HG02981 (cell line): Measurements from ENCODE around the gene AASDH.
"Not testable (repeated sequence)": the region's sequence is repeated elsewhere in the genome, so short reads cannot be mapped to it uniquely, and the experiment has no call there.

ENCODE experiments used
- ATAC-seq: cut with Tn5 transposase; IDR thresholded peaks from one replicate; pipeline ENCODE4 v1.9.1; 2021; ENCODE audit warnings: mild to moderate bottlenecking, moderate library complexity; ENCODE audit not compliant: unreplicated experiment

Gene AASDH

DNA sequence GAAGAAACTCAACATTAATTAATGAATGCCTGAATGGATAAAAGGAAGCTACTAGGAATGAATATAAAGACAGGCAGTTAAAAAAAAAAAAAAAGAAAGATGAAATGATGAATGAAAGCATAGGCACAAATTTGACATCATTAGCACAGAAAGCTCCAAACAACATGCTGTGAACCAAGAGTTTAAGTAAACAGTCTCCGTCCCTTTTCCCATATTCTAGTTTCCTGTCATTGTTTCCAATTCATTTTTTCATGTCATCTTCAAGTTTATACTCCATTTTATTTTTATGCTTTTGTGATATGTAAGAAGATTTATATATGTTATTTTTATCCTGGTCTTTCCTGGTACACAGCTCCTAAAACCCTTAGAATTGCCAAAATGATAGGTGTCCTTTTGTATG lies 17.7 kb upstream of the AASDH start:
- no peak for ATAC-seq

DNA sequence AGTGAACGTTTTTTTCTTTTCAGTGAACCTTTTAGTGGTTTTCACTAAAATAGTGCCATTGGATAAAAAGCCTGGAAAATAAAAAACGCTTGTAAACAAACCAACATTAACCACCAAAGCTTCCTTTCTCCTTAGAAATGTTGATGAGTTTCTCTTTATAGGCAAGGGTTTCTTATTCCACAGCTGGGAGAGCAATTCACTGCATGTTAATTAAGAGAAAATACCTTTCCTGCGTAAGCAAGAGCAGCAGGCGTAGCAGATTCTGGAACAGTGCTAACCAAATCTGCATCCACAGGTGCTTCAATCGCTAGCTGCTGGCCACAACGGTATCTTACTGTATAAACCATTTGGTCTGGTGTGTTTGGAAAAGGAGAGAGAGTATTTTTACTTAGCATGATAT lies 13.3 kb upstream of the AASDH start:
- ATAC-seq, result no peak

DNA sequence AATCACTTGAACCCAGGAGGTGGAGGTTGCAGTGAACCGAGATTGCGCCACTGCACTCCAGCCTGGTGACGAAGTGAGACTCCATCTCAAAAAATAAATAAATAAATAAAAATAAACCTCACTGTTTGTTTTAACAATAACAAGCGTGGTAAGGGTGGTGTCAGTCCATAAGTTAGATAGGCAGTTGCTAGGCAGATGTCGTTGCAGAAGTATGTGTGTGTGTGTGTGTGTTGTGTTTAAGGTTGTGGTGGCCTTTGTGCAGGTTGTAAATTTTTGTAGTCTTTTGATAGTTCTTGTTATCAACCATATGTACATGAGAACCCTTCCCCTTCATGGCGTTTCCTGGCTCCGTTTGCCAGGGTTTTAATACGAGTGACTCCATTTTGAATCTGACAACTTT lies 4.0 kb upstream of the AASDH start:
- ATAC-seq, result no peak

DNA sequence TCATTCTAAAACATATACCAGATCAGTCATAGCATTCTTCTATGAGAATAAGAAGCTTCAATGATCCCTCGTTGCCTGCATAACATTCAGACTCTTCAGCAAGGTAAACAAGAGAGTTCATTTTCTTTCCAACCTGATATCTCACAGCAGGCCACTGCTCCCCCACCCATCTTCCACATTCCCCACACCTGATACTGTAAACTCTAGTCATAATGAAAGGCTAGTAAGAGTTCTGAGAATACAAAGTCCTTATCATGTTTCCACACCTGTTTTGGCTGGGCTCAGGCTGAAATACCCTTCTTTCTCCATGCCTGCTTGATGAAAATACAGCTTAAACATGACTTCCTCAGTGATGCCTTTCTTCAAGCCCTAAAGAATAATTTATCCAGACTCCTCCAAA lies 2.3 kb upstream of the AASDH start:
- ATAC-seq, result no peak

DNA sequence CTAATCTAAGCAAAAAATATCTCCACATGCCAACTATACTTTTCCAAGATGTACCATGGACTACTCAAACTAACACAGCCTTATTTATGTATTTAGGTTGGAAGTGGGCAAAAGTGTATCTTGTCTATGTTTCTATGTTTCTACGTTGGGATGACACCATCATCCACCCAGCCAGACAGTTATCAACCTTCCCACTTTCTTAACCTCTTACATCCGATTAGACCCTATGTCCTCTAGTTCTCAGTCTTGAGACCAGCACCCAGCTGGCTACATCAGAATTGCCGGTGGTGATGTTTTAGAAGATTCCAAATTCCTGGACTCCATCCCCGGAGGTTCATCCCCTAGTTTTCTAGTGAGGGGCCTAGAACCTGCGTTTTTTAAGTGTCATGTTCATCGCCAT lies 1.0 kb upstream of the AASDH start:
- no peak for ATAC-seq

DNA sequence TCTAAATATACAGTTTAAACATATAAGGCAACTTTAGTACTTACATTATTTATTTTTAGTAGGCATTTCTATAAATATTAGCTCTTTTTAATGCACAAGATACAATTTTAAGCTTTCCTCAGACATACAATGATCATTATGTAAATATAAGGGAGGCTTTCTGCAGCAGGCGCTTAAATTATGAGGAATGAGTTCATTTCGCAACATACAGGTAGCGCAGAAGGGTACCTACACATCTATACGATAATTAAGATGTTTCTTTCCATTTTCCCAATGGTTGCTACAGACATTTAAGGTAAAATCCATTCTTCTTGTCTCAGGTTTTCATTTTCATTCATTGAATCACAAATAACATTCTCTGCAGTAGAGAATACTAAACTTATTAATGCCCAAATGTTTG lies 1.2 kb downstream of the AASDH start:
- ATAC-seq, result no peak

DNA sequence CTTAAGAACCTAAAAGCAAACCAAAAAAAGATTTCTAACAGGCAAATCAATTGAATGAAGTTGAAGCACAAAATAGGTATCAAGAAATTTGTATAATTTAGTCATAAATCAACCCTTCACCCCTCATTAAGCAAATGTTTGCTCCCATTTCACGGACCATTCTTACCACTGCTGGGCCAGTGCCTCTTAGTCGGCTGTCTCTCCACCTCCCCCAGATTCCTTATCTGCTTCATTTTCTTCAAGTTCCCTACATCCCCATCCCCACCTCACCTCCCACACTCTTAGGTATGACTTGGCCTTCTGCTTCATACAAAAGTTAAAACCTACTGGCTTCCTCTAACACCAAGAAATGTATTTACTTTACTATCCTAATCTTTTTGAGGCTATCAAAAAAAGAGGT lies 11.8 kb downstream of the AASDH start:
- ATAC-seq, result no peak

DNA sequence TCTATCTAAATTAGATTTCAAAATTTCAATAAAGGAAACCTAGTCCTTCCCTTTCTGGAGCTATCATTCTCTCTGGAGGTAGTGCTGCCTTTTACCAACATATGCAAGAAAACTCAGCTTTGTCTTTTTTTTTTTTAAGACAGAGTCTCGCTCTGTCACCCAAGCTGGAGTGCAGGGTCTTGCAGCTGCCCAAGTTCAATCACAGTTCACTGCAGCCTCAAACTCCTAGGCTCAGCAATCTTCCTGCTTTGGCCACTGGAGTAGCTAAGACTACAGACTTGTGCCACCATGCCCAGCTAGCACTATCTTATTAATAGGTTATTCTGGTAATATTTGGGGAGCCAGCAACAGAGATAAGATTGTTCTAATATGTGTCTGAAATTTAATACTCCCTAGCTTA lies 12.3 kb downstream of the AASDH start:
- ATAC-seq, result no peak

DNA sequence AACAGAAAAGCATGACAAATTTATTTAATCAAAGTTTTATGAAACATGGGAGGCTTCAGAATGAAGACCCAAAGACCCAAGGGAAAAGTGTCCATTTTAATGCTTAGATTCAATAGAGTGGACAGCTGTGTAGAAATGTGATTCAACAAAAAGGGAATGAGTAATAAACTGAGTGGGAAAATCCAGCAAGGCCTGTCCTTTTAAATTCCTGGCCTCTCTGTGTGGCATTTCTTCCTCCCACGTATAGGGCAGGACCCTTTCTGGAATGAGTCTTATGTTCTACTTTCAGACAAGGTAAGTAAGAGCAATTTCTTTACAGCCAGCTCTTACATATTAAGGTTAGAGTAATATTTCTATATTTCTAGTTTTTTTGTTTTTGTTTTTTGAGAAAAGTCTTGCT lies 14.5 kb downstream of the AASDH start:
- ATAC-seq, result no peak

DNA sequence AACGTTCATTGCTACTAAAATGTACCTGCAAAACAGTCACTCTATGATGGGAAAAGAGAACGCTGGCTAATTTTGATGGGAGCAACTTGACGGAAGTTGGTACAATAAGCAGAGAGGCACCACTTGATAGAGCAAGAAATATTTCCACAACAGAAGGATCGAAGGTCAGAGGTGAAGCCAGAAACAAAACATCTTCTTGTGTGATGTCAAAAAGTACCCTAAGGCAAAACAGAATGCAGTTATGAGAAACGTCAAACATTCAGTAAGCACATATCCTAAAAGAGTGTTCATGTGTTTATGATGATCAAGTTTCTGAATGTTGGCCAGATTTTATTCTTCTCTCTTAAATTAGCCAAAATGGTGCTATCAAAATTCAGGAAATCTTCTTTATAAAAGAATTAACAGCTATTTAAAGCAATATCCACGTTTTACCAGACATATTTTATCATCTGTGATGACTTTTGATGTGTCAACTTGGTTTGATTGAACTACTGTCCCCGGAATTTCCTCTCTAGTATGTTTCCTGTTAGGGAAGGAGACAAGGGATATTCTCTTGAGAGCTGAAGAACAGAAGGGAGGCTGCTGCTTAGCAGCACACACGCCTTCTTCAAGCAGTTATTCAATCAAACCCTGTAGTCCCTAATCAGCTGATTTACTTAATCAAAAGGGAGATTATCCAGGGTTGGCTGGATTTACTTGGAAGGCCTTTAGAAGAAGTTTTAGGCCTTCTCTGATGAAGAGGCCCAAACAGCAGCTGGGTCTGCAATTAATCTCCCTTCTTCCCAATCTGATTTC lies 15.7 kb downstream of the AASDH start:
- no peak for ATAC-seq

DNA sequence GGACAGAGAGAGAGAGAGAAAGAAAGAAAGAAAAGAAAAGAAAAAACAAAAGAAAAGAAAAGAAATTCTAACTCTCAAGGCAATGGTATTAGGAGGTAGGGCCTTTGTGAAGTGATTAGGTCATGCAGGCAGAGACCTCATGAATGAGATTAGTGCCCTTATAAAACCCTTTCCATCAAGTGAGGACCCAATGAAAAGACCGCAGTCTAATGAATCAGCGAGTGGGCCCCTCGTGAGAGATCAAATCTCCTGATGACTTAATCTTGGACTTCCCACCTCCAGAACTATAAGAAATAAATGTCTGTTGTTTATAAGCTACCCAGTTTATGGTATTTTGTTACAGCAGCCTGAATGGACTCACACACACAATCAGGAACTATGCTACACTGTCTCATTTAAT lies 16.9 kb downstream of the AASDH start:
- no peak for ATAC-seq

DNA sequence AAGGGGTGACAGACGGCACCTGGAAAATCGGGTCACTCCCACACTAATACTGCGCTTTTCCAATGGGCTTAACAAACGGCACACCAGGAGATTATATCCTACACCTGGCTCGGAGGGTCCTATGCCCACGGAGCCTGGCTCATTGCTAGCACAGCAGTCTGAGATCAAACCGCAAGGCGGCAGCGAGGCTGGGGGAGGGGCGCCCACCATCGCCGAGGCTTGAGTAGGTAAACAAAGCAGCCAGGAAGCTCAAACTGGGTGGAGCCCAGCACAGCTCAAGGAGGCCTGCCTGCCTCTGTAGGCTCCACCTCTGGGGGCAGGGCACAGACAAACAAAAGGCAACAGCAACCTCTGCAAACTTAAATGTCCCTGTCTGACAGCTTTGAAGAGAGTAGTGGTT lies 24.3 kb downstream of the AASDH start:
- not testable (repeated sequence) for ATAC-seq

DNA sequence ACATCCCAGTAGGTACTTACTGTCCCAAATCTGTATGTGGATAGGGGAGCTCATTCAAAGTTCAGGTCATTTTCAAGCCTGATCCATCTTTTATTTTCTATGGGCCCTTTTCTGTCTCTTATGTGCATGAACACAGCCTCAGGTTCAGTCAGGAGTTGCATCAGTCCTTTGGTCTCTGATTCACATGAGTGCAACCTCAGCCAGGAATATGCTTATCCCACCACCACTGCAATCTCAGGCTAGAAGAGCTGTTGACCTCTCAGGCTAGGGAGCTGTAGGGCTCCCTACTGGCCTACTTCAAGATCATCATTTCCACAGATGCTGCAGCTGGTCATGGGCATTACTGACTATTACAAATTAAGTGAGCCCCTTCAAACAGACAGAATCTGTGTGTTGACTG lies 27.2 kb downstream of the AASDH start:
- ATAC-seq, result no peak

DNA sequence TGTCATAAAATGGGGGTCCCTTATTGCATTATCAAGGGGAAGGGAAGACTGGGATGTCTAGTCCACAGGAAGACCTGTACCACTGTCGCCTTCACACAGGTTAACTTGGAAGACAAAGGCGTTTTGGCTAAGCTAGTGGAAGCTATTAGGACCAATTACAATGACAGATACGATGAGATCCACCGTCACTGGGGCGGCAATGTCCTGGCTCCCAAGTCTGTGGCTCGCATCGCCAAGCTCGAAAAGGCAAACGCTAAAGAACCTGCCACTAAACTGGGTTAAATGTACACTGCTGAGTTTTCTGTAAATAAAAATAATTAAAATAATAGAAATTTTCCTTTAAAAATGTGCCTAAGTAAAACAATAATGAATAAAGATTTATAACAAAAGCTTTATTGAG lies 30.6 kb downstream of the AASDH start:
- ATAC-seq, result no peak

DNA sequence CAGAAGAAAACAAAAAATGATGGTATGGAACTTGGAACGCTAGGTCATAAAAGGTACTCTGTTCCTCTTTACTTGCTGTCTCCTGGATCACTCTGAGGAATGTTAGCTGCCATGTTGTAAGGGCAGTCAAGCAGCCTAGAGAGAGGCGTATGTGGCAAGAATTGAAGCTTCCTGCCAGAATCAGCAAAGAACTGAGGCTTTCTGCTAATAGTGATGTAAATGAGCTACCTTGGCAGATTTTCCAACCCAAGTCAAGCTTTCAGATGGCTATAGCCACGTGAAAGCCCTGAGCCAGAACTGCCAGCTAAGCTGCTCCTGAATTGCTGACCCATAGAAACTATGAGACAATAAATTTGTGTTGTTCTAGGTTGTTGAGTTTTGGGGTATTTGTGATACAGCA lies 38.7 kb downstream of the AASDH start:
- ATAC-seq, result no peak

DNA sequence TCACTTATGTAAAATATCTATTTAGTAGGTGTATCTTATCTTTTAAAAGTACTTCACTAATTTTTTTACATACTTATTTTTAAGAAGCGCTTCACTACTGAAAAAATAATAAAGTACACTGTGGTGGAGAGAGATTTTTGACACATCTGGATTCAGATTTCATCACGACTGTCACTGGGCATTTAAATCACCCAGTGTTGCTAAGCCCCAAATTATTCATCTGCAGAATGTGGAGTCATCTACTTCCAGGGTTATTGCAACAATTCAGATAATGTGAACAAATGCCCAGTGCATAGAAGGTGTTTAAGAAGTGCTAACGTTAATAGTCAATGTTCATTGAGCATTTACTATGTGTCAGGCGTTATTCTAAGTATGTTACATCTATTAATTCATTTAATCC lies 41.8 kb downstream of the AASDH start:
- ATAC-seq, result no peak

DNA sequence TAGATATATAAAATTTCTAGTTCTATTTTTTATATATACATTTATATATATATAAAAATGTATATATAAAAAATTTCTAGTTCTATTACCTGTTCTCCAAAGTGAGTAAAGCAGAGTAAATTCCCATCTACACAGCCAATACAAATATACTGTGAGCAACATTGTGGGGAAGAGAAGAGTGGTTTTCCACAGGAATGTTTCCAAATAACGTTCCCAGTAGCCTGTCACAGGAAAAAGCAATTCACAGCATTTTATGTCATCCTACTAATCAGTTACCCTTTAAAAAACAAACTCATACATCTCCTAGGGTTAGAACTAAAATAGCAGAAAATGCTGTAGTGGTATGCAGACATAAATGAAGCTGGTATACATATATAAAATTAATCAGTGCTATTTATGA lies 44.5 kb downstream of the AASDH start:
- no peak for ATAC-seq

DNA sequence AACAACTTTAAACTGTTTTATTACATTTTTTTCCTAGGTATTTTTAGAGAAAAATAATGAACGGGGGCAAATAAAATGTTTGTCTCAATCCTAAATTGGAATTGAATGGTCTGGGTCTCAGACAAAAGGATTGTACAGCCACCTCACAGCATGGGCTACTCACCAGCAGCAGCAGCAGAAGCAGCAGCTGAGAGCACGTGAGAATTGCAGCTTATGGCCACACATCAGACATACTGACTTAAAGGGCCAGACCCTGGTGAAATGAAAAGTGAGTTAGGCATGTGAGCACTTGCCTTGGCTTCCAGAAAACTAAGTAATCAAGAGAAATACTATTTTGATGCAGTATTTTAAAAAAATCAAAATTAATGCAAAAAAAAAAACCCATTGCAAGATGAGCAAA lies 56.6 kb downstream of the AASDH start:
- ATAC-seq, result no peak

DNA sequence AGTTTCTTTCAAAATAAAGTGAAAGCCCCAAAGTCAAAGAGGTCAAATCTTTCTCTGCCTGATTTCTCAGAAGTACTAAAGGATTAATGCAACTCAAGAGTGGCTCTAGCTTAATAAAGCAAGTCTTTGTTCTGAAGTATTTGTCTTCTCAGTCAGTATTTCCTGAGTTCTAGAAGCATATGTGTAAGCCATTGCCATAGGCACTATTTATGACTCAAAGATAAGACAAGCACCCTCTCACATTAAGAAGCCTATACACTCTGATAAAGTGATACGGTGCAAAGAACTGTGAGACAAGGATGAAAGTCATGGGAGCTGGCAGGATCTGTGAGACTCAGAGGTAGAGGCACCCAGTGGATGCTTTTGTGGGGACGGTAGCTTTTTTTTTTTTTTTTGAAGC lies 60.9 kb downstream of the AASDH start:
- ATAC-seq, result no peak

DNA sequence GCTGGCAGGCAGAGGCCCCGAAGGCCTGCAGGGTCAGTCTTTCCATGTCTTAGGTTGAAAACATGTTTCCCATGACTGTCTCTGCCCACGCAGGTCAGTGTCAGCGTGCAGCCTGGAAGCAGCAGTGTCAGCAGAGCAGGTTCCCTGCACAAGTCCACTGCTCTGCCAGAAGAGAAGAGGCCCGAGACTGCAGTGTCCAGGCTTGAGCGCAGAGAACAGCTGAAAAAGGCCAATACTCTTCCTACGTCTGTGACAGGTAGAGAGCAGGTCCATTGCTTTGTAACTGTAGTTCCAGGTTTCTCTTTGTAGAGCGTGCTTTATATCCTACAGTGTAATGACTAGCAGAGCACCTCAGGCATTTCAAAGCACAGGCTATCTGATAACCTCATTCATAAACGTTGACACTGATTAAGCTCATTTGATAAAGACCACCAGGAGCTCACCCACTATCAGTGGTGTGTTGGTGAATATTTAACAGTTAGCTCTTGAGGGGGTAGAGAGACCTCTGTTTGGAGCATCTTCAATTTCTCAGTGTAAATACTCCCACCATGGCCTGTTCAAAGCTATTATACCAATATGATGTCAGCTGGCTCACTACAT lies 63.2 kb downstream of the AASDH start:
- ATAC-seq, result no peak

DNA sequence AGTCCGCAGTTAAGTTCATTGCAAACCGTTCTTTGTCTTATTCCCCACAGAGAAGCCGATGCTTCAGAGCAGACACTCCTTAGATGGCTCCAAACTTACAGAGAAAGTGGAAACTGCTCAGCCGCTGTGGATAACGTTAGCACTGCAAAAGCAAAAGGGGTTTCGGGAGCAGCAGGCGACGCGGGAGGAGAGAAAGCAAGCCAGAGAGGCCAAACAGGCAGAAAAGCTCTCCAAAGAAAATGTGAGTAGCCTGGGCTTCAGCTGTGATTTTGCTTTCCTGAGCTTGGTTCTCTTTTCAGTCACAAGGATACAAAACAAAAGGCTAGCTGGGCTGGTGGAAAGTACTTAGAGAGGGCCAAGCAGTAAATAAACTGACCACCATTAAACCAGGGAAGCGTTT lies 64.0 kb downstream of the AASDH start:
- no peak for ATAC-seq

DNA sequence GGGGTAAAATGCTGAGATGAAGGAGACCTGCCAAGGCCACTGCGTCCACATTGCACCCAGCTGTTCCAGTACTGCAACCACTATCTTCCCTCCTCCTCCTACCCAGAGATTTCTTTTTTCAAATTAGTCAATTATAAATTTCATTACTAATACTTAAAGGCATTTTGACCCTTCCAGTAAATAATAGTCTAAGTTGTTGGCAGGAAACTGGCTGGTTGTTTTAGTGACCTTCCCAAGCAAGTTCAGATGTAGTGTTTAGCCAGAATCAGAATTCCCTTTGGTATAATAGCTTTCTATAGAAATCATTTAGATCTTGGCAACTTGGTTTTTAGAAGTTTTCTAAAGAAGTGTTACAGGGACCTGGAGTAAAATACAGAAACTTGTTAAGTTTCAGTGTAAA lies 66.0 kb downstream of the AASDH start:
- ATAC-seq, result no peak

DNA sequence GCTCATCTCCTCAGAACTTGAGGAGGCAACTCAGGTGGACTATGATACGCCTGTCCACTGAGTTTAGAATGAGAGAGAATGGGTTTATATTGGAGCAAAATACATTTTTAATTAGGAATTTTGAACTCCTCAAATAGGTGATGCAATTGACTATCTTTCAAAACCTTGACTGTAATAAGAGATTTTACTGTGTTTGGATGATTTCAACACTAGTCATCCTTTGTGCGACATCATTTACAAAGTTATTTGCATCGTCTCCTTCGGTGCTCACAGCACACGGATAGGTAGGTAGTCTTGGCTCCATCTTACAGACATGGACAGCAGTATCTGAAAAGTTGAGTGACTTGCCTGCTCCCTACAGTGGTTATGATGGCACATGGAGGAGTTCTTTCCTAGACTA lies 67.0 kb downstream of the AASDH start:
- ATAC-seq, result no peak
